HL-60 (cell line): ENCODE results near the gene SSH2.

Experiments used
- GABPA ChIP-seq: IDR thresholded peaks from 2 replicates; pipeline ENCODE4 v1.6.1; 2012; ENCODE audit warnings: low read depth
- POLR2AphosphoS5 ChIP-seq: IDR thresholded peaks from 2 replicates; pipeline ENCODE4 v1.6.1; 2012; ENCODE audit warnings: low read depth
- REST ChIP-seq: IDR thresholded peaks from 2 replicates; pipeline ENCODE4 v1.6.1; 2012; ENCODE audit warnings: low read depth; ENCODE audit not compliant: insufficient replicate concordance
- SPI1 ChIP-seq: IDR thresholded peaks from 2 replicates; pipeline ENCODE4 v1.6.1; 2012; ENCODE audit warnings: low read depth, mild to moderate bottlenecking, borderline replicate concordance
- TF ChIP-seq, protein P1 (sequence below): IDR thresholded peaks from one replicate; pipeline ENCODE4 v1.5.1; 2011; ENCODE audit warnings: low read length, control low read depth, inconsistent platforms; ENCODE audit not compliant: insufficient read depth

GRCh38 chr17:29769225-29769624 is 160.8 kb downstream of the SSH2 start:
- TF ChIP-seq, protein P1, sequence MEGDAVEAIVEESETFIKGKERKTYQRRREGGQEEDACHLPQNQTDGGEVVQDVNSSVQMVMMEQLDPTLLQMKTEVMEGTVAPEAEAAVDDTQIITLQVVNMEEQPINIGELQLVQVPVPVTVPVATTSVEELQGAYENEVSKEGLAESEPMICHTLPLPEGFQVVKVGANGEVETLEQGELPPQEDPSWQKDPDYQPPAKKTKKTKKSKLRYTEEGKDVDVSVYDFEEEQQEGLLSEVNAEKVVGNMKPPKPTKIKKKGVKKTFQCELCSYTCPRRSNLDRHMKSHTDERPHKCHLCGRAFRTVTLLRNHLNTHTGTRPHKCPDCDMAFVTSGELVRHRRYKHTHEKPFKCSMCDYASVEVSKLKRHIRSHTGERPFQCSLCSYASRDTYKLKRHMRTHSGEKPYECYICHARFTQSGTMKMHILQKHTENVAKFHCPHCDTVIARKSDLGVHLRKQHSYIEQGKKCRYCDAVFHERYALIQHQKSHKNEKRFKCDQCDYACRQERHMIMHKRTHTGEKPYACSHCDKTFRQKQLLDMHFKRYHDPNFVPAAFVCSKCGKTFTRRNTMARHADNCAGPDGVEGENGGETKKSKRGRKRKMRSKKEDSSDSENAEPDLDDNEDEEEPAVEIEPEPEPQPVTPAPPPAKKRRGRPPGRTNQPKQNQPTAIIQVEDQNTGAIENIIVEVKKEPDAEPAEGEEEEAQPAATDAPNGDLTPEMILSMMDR, result no peak
- TF ChIP-seq GABPA (no peak), SPI1 (no peak), REST (no peak), POLR2AphosphoS5 (no peak)
